ENCODE measurements around the gene PACSIN1.

PACSIN1 gene, protein sequence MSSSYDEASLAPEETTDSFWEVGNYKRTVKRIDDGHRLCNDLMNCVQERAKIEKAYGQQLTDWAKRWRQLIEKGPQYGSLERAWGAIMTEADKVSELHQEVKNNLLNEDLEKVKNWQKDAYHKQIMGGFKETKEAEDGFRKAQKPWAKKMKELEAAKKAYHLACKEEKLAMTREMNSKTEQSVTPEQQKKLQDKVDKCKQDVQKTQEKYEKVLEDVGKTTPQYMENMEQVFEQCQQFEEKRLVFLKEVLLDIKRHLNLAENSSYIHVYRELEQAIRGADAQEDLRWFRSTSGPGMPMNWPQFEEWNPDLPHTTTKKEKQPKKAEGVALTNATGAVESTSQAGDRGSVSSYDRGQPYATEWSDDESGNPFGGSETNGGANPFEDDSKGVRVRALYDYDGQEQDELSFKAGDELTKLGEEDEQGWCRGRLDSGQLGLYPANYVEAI

DNA sequence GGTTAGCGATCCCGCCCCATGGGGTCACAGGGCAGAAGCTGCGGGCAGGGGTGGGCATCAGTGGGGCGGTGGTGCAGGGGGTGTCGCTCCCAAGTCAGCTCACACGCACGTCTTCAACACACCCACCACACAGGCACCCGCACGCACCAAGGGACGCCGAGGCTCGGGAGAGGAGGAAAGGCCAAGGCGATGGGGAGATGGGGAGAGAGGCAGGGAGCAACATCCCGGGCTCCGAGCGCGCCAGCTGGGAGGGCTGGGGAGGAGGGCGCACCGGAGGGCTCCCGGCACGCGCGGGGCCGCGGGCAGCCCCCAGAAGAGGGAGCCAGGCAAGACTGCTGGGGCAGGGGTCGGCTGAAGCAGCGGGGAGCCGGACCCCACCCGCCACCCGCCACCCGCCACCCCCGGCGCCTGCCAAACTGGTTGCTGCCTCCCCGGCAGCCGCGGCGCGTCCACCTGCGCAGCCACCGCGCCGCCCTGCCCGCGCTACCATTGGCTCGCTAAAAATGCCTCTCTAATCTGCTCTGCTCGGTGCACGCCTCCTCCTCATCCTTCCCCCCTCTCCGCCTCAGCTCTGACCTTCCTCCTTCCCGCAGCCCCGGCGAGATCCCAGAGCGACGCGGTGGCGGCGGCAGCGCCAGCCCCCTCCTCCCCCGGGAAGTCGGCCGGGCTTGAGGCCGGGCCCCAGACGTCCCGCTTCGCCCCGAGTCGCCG, at the start of gene PACSIN1:
Gene PACSIN1, plus strand, starts transcription at position 546 of the 711 bp plus-strand sequence. CDS start 60,230 bp downstream, outside the sequence.
- no peak within 1 kb of the TSS for H3K27ac ChIP-seq (ENCODE audit: low read length)
- H3K4me1 ChIP-seq (ENCODE audit: insufficient read depth, low read length): no peaks in the 10 kb centered on the region
- no peaks in the 10 kb centered on the region for H3K36me3 ChIP-seq (ENCODE audit: insufficient read depth, low read depth, low read length)
- H3K4me3 ChIP-seq (ENCODE audit: low read length): peak within 1 kb of the TSS; percentile 76
- H3K27me3 ChIP-seq (ENCODE audit: insufficient read depth, low read length): peaks cover 22% of the 10 kb centered on the region
- H3K9ac ChIP-seq (ENCODE audit: low read depth, low read length): peak within 1 kb of the TSS; percentile 51; the same call in 1 of the 2 replicates
- H3K9me3 ChIP-seq (ENCODE audit: insufficient read depth, low read depth, low read length): no peaks in the 10 kb centered on the region

DNA sequence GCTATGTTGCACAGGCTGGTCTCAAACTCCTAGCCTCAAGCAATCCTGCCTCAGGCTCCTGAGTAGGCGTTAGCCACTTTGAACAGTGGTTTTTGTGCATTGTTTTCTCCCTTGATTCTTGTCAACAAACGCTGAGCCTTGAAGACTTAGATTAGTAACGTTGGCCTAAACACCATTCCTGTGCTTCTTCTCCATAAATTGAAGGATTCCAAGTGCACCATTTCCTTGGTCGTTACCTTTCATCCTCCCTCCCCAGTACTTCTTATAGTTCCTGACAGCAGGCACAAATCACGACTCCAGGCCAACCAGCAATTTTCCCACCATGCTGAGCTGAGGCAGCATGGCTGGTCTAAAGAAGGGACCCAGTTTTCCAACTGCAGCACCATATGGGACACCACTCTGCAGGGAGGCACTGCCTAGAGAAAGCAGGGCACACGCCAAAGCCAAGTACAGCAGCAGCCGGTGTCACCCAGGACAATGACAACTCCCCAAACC, 49.0 kb upstream of the PACSIN1 start:
- Histone ChIP-seq H3K27me3 (ENCODE audit: insufficient read depth, low read length) (no peaks in the 10 kb centered on the region), H3K4me3 (ENCODE audit: low read length) (no peak overlapping the region), H3K9ac (ENCODE audit: low read depth, low read length) (no peak overlapping the region), H3K36me3 (ENCODE audit: insufficient read depth, low read depth, low read length) (peaks cover 73% of the 10 kb centered on the region), H3K9me3 (ENCODE audit: insufficient read depth, low read depth, low read length) (no peaks in the 10 kb centered on the region), H3K4me1 (ENCODE audit: insufficient read depth, low read length) (no peaks in the 10 kb centered on the region), H3K27ac (ENCODE audit: low read length) (no peak overlapping the region)

GRCh38 chr6:34418367-34418766, 47.5 kb upstream of the PACSIN1 start:
- no peak overlapping the region for H3K27ac ChIP-seq (ENCODE audit: low read length)
- H3K4me3 ChIP-seq (ENCODE audit: low read length): no peak overlapping the region
- H3K27me3 ChIP-seq (ENCODE audit: insufficient read depth, low read length): no peaks in the 10 kb centered on the region
- peaks cover 88% of the 10 kb centered on the region for H3K36me3 ChIP-seq (ENCODE audit: insufficient read depth, low read depth, low read length)
- H3K4me1 ChIP-seq (ENCODE audit: insufficient read depth, low read length): no peaks in the 10 kb centered on the region
- H3K9me3 ChIP-seq (ENCODE audit: insufficient read depth, low read depth, low read length): no peaks in the 10 kb centered on the region
- no peak overlapping the region for H3K9ac ChIP-seq (ENCODE audit: low read depth, low read length)

- no peaks in the 10 kb centered on the region for H3K9me3 ChIP-seq (ENCODE audit: insufficient read depth, low read depth, low read length)
- peaks cover 8% of the 10 kb centered on the region for H3K4me1 ChIP-seq (ENCODE audit: insufficient read depth, low read length)
- H3K36me3 ChIP-seq (ENCODE audit: insufficient read depth, low read depth, low read length): peaks cover 72% of the 10 kb centered on the region
- peak overlapping the region; percentile 100; the same call in 1 of the 2 replicates for H3K9ac ChIP-seq (ENCODE audit: low read depth, low read length)
- H3K27me3 ChIP-seq (ENCODE audit: insufficient read depth, low read length): no peaks in the 10 kb centered on the region
- H3K4me3 ChIP-seq (ENCODE audit: low read length): peak overlapping the region; percentile 85; the same call in 1 of the 2 replicates
- H3K27ac ChIP-seq (ENCODE audit: low read length): no peak overlapping the region
Measured at GRCh38 chr6:34423254-34423653, 42.6 kb upstream of the PACSIN1 start.

DNA sequence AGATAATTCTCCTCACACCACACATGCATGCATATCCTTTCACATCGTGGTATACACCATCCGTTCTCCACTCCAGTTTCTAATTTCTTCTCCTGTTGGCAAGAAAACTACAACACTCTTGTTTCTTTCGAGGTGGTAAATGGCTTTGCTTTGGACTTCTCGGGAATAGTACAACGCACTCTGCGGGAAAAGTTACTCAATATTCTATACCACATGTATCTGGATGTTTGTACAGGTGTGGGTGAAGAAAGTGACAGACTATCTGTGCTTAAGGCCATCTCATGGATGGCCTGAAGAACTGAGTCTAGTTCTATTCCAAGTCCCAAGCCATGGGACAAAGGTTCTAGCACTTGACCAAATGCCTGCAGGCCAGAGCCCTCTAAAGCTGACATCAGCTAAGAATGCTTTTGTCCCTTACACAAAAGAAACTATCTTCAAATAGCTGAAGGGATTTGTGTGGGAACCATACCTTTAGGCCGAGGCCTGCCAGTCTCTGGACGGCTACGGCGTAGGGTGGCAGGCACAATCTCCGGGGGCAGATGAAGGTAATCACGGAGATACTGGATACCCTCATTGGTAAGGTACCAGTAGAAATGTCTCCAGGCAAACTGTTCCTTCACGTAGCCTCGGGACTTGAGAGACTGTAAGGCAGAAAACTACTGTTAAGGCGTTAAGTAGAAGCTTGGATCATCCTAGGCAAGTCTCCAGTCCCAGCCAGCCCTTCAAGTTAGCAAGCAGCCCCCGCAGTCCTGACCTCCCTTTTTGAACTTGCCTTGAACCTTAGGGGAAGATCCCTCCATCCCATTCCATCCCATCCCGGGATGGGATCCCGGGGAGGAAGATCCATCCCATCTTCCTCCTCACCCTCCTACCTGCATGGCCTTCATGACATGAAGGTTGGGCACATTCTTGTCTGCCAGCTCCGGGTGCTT, 41.4 kb upstream of the PACSIN1 start:
- H3K9me3 ChIP-seq (ENCODE audit: insufficient read depth, low read depth, low read length): no peaks in the 10 kb centered on the region
- no peaks in the 10 kb centered on the region for H3K27me3 ChIP-seq (ENCODE audit: insufficient read depth, low read length)
- H3K4me1 ChIP-seq (ENCODE audit: insufficient read depth, low read length): peaks cover 8% of the 10 kb centered on the region
- H3K9ac ChIP-seq (ENCODE audit: low read depth, low read length): peak overlapping the region; percentile 100
- peaks cover 60% of the 10 kb centered on the region for H3K36me3 ChIP-seq (ENCODE audit: insufficient read depth, low read depth, low read length)
- H3K27ac ChIP-seq (ENCODE audit: low read length): peak overlapping the region; percentile 70
- H3K4me3 ChIP-seq (ENCODE audit: low read length): peak overlapping the region; percentile 85

GRCh38 chr6:34425132-34425497, 40.8 kb upstream of the PACSIN1 start:
- Histone ChIP-seq H3K27ac (ENCODE audit: low read length) (peak overlapping the region; percentile 70), H3K9me3 (ENCODE audit: insufficient read depth, low read depth, low read length) (no peaks in the 10 kb centered on the region), H3K27me3 (ENCODE audit: insufficient read depth, low read length) (no peaks in the 10 kb centered on the region), H3K4me1 (ENCODE audit: insufficient read depth, low read length) (peaks cover 8% of the 10 kb centered on the region), H3K36me3 (ENCODE audit: insufficient read depth, low read depth, low read length) (peaks cover 54% of the 10 kb centered on the region), H3K4me3 (ENCODE audit: low read length) (peak overlapping the region; percentile 85), H3K9ac (ENCODE audit: low read depth, low read length) (peak overlapping the region; percentile 100)

DNA sequence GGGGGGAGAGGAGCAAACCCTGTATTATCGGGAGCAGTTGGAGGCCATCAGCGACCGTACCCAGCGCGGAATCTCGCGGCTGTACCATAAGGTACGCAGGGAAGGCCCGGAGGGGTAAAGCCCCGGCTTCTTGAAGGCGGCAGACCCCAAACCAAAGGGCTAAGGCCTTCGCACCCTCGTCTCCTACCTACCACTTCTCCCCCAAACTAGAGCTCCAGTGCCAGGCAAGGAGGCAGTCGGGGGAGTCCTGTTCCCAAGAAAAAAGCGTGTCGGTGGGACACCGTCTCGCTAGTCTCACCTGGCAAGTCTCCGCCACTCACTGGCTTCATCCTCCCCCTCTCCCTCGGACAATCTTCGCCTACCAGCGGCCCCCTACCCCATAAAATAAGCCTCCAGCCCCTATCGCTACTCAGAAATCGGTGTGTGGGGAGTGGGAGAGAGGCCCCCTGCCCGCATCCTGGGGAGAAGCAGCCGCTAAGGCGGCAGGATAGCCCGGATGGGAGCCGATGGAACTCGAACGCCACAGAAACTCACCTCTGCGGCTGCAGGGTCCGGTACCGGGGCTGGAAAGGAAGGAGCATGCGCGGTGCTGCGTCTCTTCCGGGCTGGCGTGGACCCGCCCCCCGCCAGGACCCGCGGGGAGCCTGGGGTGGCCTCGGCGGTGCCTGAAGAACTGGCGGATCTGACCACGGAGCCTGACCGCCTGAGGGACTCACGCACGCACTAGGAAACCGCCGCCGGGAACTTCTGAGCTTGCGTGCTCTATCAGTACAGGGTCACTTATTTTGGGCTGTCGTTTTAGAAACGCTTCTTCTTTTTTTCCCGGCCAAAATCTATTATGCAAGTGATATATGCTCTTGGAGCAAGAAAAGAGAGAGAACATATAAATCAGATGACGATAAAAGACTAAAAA, 40.1 kb upstream of the PACSIN1 start, which contains the start of gene RPS10:
Gene RPS10, minus strand, starts transcription at position 572 of the 913 bp plus-strand sequence. CDS start 848 bp downstream, outside the sequence.
- Histone ChIP-seq H3K4me1 (ENCODE audit: insufficient read depth, low read length) (peaks cover 8% of the 10 kb centered on the region), H3K9me3 (ENCODE audit: insufficient read depth, low read depth, low read length) (peaks cover 5% of the 10 kb centered on the region; the same call in 1 of the 2 replicates), H3K4me3 (ENCODE audit: low read length) (peak within 1 kb of the TSS; percentile 85), H3K9ac (ENCODE audit: low read depth, low read length) (peak within 1 kb of the TSS; percentile 100), H3K27me3 (ENCODE audit: insufficient read depth, low read length) (no peaks in the 10 kb centered on the region), H3K36me3 (ENCODE audit: insufficient read depth, low read depth, low read length) (peaks cover 47% of the 10 kb centered on the region), H3K27ac (ENCODE audit: low read length) (peak within 1 kb of the TSS; percentile 70)

- H3K9ac ChIP-seq (ENCODE audit: low read depth, low read length): no peak overlapping the region
- H3K4me3 ChIP-seq (ENCODE audit: low read length): no peak overlapping the region
- no peaks in the 10 kb centered on the region for H3K27me3 ChIP-seq (ENCODE audit: insufficient read depth, low read length)
- no peaks in the 10 kb centered on the region for H3K4me1 ChIP-seq (ENCODE audit: insufficient read depth, low read length)
- H3K9me3 ChIP-seq (ENCODE audit: insufficient read depth, low read depth, low read length): peaks cover 9% of the 10 kb centered on the region
- H3K36me3 ChIP-seq (ENCODE audit: insufficient read depth, low read depth, low read length): no peaks in the 10 kb centered on the region
- H3K27ac ChIP-seq (ENCODE audit: low read length): no peak overlapping the region
Measured at GRCh38 chr6:34435916-34436315, 30.0 kb upstream of the PACSIN1 start.

DNA sequence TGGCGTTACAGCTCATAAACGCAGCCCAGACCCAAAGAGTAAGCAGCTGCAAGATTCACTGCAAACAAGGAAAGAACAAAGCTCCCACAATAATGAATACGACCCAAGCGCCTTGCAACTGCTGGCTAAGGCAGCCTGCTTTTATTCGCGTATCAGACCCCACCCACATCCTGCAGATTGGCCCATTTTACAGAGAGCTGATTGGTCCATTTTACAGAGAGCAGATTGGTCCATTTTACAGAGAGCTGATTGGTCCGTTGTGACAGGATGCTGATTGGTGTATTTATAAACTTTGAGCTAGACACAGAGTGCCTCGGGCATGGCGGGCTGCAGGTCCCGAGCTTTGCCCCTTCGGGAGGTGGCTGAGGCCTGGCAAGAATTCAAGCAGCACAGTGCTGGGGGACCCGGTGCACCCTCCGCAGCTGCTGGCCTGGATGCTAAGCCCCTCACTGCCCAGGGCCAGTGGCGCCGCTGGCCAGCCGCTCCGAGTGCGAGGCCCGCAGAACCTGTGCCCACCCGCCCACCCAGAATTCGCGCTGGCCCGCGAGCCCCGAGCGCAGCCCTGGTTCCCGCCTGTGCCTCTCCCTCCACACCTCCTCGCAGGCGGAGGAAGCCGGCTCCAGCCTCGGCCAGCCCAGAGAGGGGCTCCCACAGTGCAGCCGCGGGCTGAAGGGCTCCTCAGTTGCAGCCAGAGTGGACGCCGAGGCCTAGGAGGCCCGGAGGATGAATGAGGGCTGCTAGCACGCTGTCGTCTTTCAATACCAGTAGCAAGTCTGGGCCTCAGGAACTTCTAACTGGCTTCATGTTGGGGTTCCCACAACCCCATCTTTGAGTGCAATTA, 28.9 kb upstream of the PACSIN1 start:
- Histone ChIP-seq H3K27ac (ENCODE audit: low read length) (no peak overlapping the region), H3K27me3 (ENCODE audit: insufficient read depth, low read length) (no peaks in the 10 kb centered on the region), H3K4me3 (ENCODE audit: low read length) (no peak overlapping the region), H3K9me3 (ENCODE audit: insufficient read depth, low read depth, low read length) (peaks cover 8% of the 10 kb centered on the region), H3K36me3 (ENCODE audit: insufficient read depth, low read depth, low read length) (no peaks in the 10 kb centered on the region), H3K4me1 (ENCODE audit: insufficient read depth, low read length) (no peaks in the 10 kb centered on the region), H3K9ac (ENCODE audit: low read depth, low read length) (no peak overlapping the region)

DNA sequence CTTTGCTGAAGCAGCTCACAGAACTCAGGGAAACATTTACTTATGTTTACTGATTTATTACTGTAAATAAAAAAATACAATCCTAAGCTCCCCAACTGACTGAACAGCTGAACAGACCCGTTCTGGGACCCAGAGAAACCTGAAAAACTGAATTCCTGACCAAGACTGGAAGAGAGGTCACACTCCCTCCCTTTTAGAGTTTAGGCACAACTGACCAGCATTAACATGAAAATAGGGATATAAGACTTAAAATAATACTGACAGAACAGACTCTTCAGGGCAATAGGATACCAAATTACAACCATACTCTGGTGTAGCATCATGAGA, 28.3 kb upstream of the PACSIN1 start:
- Histone ChIP-seq H3K9ac (ENCODE audit: low read depth, low read length) (no peak overlapping the region), H3K4me3 (ENCODE audit: low read length) (no peak overlapping the region), H3K36me3 (ENCODE audit: insufficient read depth, low read depth, low read length) (no peaks in the 10 kb centered on the region), H3K27ac (ENCODE audit: low read length) (no peak overlapping the region), H3K9me3 (ENCODE audit: insufficient read depth, low read depth, low read length) (peaks cover 8% of the 10 kb centered on the region), H3K4me1 (ENCODE audit: insufficient read depth, low read length) (no peaks in the 10 kb centered on the region), H3K27me3 (ENCODE audit: insufficient read depth, low read length) (no peaks in the 10 kb centered on the region)

All from iPS-20b (cell line).